BE2C (cell line): ENCODE data around the gene ZBTB40.

Source experiments
- DNase-seq: peaks from one replicate; pipeline ENCODE4 v3.0.0-alpha.2; 2020
- H3K27me3 ChIP-seq: fragments of 250-450 bp; sonication (Bioruptor Pico); 2 replicates; pipeline ENCODE4 v1.5.1; 2020; ENCODE audit warnings: mild to moderate bottlenecking
- H3K36me3 ChIP-seq: fragments of 250-450 bp; sonication (Bioruptor Pico); 2 replicates; pipeline ENCODE4 v1.5.1; 2020; ENCODE audit warnings: mild to moderate bottlenecking
- H3K4me1 ChIP-seq: fragments of 250-450 bp; sonication (Bioruptor Pico); 2 replicates; pipeline ENCODE4 v1.5.1; 2020
- H3K4me3 ChIP-seq: 2 replicates; pipeline ENCODE4 v1.5.1; 2011; ENCODE audit warnings: low read depth, low read length
- H3K9me3 ChIP-seq: fragments of 250-450 bp; sonication (Bioruptor Pico); 2 replicates; pipeline ENCODE4 v1.5.1; 2020
- TF ChIP-seq, protein P1 (sequence below): IDR thresholded peaks from 2 replicates; pipeline ENCODE4 v1.5.1; 2012; ENCODE audit warnings: mild to moderate bottlenecking, low read depth, low read length

ZBTB40 gene

DNA sequence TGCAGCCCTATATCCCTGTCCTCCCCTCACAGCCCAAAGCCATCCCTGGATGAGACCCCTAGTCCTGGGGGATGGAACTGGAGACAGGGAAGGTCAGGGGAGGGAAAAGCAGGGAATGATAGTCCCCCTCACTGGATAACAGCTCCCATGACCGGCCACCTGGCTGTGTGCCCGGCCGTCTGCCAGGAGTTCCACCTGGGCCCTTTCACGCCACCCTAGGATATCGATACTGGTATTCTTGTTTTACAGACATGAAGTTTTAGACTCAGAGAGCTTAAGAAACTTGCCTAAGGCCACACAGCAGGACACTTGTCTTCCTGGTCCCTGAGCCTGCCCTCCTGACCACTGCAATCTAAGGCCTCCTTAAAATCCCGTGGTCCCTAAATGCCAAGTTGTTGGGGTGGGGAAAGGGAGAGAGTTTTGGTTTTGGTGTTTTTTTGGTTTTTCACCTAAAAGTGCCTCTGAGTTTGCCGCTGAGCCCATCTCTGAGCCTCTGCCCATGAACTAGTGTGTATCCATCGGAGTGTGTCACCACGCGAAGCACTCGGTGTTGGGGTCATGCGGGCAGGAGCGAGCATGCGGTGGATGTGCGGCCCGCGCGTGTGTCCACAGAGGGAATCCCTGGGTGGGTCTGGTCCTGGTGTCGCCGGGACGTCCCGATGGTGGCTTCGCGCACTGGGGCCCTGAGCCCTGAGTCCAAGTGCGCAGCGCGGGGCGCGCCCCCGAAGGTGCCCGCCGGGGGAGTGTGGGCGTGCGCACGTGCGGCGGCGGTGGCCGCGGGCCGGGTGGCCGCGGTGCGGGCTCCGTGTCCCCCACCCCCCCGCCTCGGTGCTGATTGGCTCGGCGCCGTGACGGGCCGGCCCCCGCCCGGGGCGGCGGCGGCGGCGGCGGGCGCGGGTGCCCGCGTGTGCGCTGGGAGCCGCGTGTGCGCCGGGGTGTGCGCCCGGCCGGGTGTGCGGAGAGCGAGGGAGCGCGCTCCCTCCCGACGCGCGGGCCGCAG is 111.2 kb downstream of the ZBTB40 start, which contains the start of gene EPHA8:
Gene EPHA8 (plus strand): TSS at position 906 of the 1,000 bp plus-strand sequence. CDS start 147 bp downstream, outside the sequence.
- Histone ChIP-seq H3K27me3 (no peaks in the 10 kb centered on the region), H3K4me3 (peak within 1 kb of the TSS; percentile 48), H3K36me3 (no peaks in the 10 kb centered on the region), H3K9me3 (no peaks in the 10 kb centered on the region), H3K4me1 (no peaks in the 10 kb centered on the region)
- TF ChIP-seq, protein P1, sequence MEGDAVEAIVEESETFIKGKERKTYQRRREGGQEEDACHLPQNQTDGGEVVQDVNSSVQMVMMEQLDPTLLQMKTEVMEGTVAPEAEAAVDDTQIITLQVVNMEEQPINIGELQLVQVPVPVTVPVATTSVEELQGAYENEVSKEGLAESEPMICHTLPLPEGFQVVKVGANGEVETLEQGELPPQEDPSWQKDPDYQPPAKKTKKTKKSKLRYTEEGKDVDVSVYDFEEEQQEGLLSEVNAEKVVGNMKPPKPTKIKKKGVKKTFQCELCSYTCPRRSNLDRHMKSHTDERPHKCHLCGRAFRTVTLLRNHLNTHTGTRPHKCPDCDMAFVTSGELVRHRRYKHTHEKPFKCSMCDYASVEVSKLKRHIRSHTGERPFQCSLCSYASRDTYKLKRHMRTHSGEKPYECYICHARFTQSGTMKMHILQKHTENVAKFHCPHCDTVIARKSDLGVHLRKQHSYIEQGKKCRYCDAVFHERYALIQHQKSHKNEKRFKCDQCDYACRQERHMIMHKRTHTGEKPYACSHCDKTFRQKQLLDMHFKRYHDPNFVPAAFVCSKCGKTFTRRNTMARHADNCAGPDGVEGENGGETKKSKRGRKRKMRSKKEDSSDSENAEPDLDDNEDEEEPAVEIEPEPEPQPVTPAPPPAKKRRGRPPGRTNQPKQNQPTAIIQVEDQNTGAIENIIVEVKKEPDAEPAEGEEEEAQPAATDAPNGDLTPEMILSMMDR: no peak
- no peak for DNase-seq

DNA sequence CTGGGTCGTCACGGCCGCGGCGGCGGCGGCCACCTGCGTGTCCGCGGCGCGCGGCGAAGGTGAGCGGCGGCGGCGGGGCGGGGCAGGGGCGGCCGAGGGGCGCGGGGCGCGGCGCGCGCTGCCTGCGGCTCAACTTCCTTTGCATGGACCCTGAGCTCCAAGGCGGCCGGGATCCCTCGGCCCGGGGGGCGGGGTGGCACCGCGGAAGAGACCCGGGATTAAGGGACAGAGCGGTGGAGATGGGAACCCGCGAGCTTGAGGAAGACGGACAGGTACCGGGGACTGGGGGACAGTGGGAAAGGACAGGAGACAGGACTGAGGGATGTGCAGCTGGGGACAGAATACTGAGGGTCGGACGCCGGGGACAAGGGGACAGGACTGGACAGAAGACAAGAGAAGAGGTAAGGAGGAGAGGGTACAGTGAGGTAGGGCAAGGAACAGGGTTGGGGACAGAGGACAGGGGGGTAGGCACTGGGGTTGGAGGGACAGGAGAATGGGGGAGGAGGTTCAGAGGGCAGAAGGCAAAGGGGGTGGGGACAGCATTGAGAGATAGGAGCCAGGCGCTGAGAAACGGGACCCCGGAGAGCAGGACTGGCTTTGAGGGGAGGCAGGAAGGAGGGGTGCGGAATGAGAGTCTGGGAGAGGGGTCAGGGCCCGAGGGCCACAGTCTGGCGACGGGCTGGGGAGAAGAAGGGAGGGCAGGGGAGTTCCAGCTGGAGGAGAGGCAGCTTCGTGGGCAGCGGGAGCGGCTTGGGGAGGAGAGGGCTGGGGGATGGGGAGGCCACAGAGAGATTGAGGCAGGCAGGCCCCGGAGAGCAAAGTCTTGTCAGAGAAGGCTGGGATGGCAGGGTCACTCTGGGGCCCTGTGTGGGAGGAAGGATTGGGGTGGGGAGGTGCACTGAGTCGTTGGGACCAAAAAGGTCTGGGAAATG is 112.3 kb downstream of the ZBTB40 start:
- no peaks in the 10 kb centered on the region for H3K4me1 ChIP-seq
- no peaks in the 10 kb centered on the region for H3K27me3 ChIP-seq
- no peaks in the 10 kb centered on the region for H3K9me3 ChIP-seq
- peak overlapping the region; percentile 48 for H3K4me3 ChIP-seq
- H3K36me3 ChIP-seq: no peaks in the 10 kb centered on the region
- DNase-seq: no peak
- TF ChIP-seq, protein P1: no peak

DNA sequence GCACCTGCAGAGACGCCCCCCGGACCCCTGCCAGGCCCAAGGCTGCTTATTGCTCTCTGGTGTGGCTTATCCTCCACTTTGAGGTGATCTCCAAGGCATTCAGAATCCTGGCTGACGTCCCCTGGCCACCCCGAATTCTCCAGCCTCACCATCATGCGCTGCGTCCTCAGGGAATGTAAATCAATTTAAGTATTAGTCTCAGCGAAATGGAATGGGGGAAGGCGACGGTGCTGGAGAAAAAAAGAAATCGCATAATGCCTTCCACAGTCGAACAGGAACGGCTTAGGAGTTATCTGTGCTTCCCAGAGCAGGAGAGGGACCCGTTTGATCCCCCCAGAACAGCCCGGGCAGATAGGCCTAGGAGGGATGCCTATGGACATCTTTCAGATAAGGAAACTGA is 114.5 kb downstream of the ZBTB40 start:
- TF ChIP-seq, protein P1: no peak
- Histone ChIP-seq H3K9me3 (no peaks in the 10 kb centered on the region), H3K36me3 (no peaks in the 10 kb centered on the region), H3K27me3 (no peaks in the 10 kb centered on the region), H3K4me3 (no peak overlapping the region), H3K4me1 (peaks cover 3% of the 10 kb centered on the region)
- no peak for DNase-seq

DNA sequence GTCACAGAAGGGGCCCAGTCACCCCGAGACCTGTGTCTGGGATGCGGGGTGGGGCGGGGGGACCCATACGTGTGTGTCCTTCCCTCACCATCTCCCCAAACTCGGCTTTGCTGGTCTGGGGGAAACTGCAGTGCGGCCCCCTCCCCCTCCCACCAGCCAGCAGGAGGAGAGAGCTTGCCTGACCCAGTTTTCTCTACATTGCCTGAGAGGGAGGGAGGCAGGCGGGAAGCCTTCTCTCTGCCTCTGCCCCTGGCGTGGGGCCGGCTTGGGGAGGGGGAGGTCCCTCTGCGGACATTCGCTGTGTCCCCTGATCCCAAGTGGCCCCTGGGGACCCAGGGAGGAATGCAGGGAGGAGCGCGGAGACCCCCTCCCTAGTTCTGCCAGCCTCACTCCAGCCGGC is 115.5 kb downstream of the ZBTB40 start:
- Histone ChIP-seq H3K36me3 (no peaks in the 10 kb centered on the region), H3K27me3 (no peaks in the 10 kb centered on the region), H3K4me1 (peaks cover 5% of the 10 kb centered on the region), H3K4me3 (no peak overlapping the region), H3K9me3 (no peaks in the 10 kb centered on the region)
- TF ChIP-seq, protein P1: no peak
- no peak for DNase-seq

DNA sequence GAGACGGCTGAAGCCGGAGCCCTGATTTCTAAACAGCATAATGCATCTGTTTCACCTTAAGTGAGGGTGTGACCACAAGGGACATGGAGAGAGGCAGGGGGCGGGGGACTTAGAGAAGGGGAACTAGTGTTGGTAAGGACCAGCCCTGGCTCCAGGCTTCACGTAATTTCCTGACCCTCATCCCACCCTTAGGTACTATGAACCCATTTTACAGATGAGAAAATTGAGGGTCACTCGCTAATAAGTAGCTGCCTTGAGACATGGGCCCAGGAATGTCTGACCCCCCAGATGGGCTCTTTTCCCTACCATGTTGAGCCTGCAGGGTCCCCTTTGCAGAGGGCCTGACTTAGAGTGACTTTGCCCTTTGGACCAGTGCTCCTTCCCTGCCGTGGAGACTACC is 116.3 kb downstream of the ZBTB40 start:
- TF ChIP-seq, protein P1: no peak
- H3K4me3 ChIP-seq: no peak overlapping the region
- no peaks in the 10 kb centered on the region for H3K9me3 ChIP-seq
- H3K36me3 ChIP-seq: no peaks in the 10 kb centered on the region
- no peaks in the 10 kb centered on the region for H3K27me3 ChIP-seq
- H3K4me1 ChIP-seq: peaks cover 10% of the 10 kb centered on the region
- no peak for DNase-seq
